Mucosa of stomach (tissue), 1 donor: ENCODE results near the gene BCAT1.
"Not testable (repeated sequence)": the region's sequence is repeated elsewhere in the genome, so short reads cannot be mapped to it uniquely, and the experiment has no call there.

Source experiments
- H3K27me3 ChIP-seq: one replicate; pipeline ENCODE4 v1.7.0; 2013; ENCODE audit warnings: mild to moderate bottlenecking, low read length; ENCODE audit not compliant: control insufficient read depth, insufficient read depth
- H3K36me3 ChIP-seq: one replicate; pipeline ENCODE4 v1.7.0; 2013; ENCODE audit warnings: low read length; ENCODE audit not compliant: control insufficient read depth, insufficient read depth
- H3K4me1 ChIP-seq: one replicate; pipeline ENCODE4 v1.7.0; 2013; ENCODE audit warnings: mild to moderate bottlenecking, low read length; ENCODE audit not compliant: control insufficient read depth, insufficient read depth
- H3K4me3 ChIP-seq: one replicate; pipeline ENCODE4 v1.7.0; 2013; ENCODE audit warnings: low read length
- H3K9ac ChIP-seq: one replicate; pipeline ENCODE4 v1.7.0; 2013; ENCODE audit warnings: mild to moderate bottlenecking, low read length, moderate library complexity
- H3K9me3 ChIP-seq: one replicate; pipeline ENCODE4 v1.7.0; 2013; ENCODE audit warnings: mild to moderate bottlenecking, low read length, moderate library complexity; ENCODE audit not compliant: control insufficient read depth
- donor health status: Pancreatic carcinoma.

Gene BCAT1

DNA sequence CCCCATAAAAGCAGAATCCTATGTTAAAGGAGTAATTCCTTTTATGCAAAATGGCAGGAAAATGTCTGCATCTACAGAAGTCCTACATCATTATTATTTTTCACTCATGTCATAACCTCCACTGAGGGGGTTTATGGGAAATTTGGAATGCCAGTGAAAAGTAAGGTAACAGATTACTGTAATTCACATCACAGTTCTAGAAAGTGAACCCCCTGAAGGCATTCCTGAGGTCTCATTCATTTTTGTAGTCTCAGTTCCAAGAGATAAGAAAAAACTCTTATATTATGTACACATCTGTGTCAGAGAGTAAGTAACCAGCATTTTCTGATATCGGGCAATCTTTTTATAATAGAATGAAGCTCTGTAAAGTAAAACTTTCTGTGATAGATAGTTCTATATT lies 28.8 kb upstream of the BCAT1 start:
- Histone ChIP-seq H3K27me3 (no peaks in the 10 kb centered on the region), H3K36me3 (no peaks in the 10 kb centered on the region), H3K9ac (no peak overlapping the region), H3K4me3 (no peak overlapping the region), H3K9me3 (no peaks in the 10 kb centered on the region), H3K4me1 (no peaks in the 10 kb centered on the region)

DNA sequence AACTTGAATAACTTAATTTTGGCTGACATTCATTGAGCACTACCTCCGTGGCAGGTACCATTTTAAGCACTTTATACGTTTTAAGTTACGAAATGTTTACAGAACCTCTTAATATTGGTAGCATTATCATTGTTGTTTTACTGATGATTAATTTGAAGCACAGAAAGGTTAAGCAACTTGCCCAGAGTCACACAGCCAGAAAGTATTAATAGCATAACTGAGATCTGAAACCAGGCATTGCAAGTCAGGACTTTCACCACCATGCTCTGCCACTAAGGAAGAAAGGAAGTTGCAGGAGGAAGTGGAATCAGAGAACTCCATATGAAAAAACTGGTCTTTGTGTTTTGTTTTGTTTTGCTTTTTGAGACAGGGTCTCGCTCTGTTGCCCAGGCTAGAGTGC lies 28.2 kb upstream of the BCAT1 start:
- H3K36me3 ChIP-seq, result no peaks in the 10 kb centered on the region
- no peak overlapping the region for H3K4me3 ChIP-seq
- H3K27me3 ChIP-seq, result no peaks in the 10 kb centered on the region
- no peak overlapping the region for H3K9ac ChIP-seq
- H3K4me1 ChIP-seq, result no peaks in the 10 kb centered on the region
- no peaks in the 10 kb centered on the region for H3K9me3 ChIP-seq

DNA sequence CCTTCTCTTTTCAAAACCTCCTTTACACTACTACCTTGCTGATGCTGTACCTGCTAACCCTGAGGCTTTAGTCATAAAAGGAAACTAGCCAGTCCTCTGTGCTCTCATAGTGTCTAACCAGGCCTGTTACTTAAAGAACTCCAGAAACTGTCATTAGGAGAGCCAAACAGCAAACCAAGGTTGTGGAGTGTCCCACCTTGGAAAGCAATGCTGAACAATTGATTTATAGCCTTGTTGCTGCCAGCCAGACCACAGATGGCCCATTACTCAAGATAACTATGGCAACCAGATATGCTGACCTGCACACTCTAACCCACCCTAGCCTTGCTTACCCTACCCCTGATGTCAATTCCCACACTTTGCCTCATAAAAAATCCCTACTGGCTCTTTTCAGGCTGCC lies 26.5 kb upstream of the BCAT1 start:
- no peaks in the 10 kb centered on the region for H3K36me3 ChIP-seq
- no peaks in the 10 kb centered on the region for H3K4me1 ChIP-seq
- no peaks in the 10 kb centered on the region for H3K27me3 ChIP-seq
- H3K4me3 ChIP-seq, result no peak overlapping the region
- no peaks in the 10 kb centered on the region for H3K9me3 ChIP-seq
- H3K9ac ChIP-seq, result no peak overlapping the region

- Histone ChIP-seq H3K9ac (no peak overlapping the region), H3K36me3 (no peaks in the 10 kb centered on the region), H3K27me3 (no peaks in the 10 kb centered on the region), H3K4me1 (no peaks in the 10 kb centered on the region), H3K9me3 (no peaks in the 10 kb centered on the region), H3K4me3 (no peak overlapping the region)
Measured at GRCh38 chr12:24974216-24974615, 25.3 kb upstream of the BCAT1 start.

- Histone ChIP-seq H3K27me3 (no peaks in the 10 kb centered on the region), H3K9me3 (no peaks in the 10 kb centered on the region), H3K4me3 (no peak overlapping the region), H3K9ac (no peak overlapping the region), H3K4me1 (no peaks in the 10 kb centered on the region), H3K36me3 (no peaks in the 10 kb centered on the region)
Measured at GRCh38 chr12:24972078-24972477, 23.2 kb upstream of the BCAT1 start.

GRCh38 chr12:24970177-24970576 lies 21.3 kb upstream of the BCAT1 start:
- Histone ChIP-seq H3K9me3 (no peaks in the 10 kb centered on the region), H3K9ac (no peak overlapping the region), H3K4me3 (no peak overlapping the region), H3K27me3 (no peaks in the 10 kb centered on the region), H3K4me1 (no peaks in the 10 kb centered on the region), H3K36me3 (no peaks in the 10 kb centered on the region)

DNA sequence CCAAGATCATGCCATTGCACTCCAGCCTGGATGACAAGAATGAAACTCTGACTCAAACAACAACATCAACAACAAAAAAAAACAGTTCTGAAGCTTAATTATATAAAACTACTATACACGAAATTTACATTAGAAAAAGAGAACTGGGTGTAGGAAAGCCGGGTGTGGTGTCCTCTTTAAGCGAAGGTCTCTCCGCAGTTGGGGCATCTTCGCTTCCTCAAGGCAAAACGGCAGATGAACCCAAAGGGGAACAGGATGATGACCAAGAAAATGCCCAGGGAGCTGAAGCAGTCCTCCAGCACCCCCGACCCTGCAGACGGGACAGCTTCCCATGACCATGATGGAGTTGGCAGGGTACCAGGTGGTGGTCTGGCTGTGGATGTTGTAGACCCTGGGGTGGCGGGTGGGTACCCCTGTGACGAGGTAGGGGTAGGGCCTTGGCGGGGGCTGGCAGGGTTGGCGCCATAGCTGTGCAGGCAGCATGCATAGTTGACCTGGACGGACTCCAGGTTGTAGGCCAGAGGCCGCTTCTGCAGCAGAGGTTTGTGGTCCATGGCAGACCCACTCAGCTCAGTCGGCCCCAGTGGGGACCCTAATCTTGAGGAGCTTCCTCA lies 18.2 kb upstream of the BCAT1 start:
- Histone ChIP-seq H3K9ac (no peak overlapping the region), H3K27me3 (no peaks in the 10 kb centered on the region), H3K4me1 (no peaks in the 10 kb centered on the region), H3K4me3 (no peak overlapping the region), H3K36me3 (no peaks in the 10 kb centered on the region), H3K9me3 (no peaks in the 10 kb centered on the region)

- H3K9ac ChIP-seq, result no peak overlapping the region
- H3K9me3 ChIP-seq, result no peaks in the 10 kb centered on the region
- H3K27me3 ChIP-seq, result no peaks in the 10 kb centered on the region
- H3K36me3 ChIP-seq, result no peaks in the 10 kb centered on the region
- H3K4me3 ChIP-seq, result no peak overlapping the region
- no peaks in the 10 kb centered on the region for H3K4me1 ChIP-seq
Measured at GRCh38 chr12:24964342-24964741, 15.4 kb upstream of the BCAT1 start.

GRCh38 chr12:24960222-24960855 lies 11.4 kb upstream of the BCAT1 start:
- no peaks in the 10 kb centered on the region for H3K9me3 ChIP-seq
- H3K4me1 ChIP-seq, result no peaks in the 10 kb centered on the region
- H3K9ac ChIP-seq, result no peak overlapping the region
- H3K27me3 ChIP-seq, result no peaks in the 10 kb centered on the region
- no peak overlapping the region for H3K4me3 ChIP-seq
- H3K36me3 ChIP-seq, result no peaks in the 10 kb centered on the region

- H3K4me1 ChIP-seq, H3K9ac ChIP-seq, H3K27me3 ChIP-seq, H3K4me3 ChIP-seq, H3K36me3 ChIP-seq, H3K9me3 ChIP-seq: not testable (repeated sequence)
Measured at GRCh38 chr12:24956351-24956750, 7.5 kb upstream of the BCAT1 start.

GRCh38 chr12:24955853-24956252 lies 7.0 kb upstream of the BCAT1 start:
- H3K4me3 ChIP-seq, result no peak overlapping the region
- H3K4me1 ChIP-seq, result no peaks in the 10 kb centered on the region
- no peaks in the 10 kb centered on the region for H3K27me3 ChIP-seq
- H3K9ac ChIP-seq, result no peak overlapping the region
- H3K36me3 ChIP-seq, result no peaks in the 10 kb centered on the region
- no peaks in the 10 kb centered on the region for H3K9me3 ChIP-seq

DNA sequence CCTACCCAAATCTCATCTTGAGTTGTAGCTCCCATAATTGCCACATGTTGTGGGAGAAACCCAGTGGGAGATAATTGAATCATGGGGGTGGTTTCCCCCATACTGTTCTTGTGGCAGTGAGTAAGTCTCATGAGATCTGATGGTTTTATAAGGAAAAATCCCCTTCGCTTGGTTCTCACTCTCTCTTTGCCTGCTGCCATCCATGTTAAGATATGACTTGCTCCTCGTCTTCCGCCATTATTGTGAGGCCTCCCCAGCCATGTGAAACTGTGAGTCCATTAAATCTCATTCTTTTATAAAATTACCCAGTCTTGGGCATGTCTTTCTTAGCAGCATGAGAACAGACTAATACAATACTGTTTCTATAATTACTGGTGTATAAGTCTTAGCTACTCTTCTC lies 6.5 kb upstream of the BCAT1 start:
- Histone ChIP-seq H3K36me3 (no peaks in the 10 kb centered on the region), H3K9me3 (no peaks in the 10 kb centered on the region), H3K9ac (no peak overlapping the region), H3K4me1 (no peaks in the 10 kb centered on the region), H3K27me3 (no peaks in the 10 kb centered on the region), H3K4me3 (no peak overlapping the region)

DNA sequence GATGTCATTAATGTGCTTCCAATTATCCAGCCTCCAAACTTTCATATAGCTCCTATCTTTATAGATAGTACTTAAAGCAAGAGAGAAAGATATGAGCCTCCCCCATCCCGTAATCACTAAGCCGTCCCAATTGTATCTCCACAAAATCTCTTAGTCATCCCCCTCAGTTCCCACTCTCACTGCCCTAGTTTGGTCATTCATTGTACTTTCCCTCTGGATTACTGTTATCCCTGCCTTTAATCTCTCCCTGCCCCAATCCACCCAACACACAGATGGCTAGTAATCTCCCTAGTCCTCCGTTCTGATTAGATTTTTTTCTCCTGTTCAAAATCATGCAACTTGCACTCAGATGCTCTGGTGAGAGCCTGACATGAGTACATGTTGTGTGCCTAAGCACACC lies 5.4 kb upstream of the BCAT1 start:
- H3K9me3 ChIP-seq, result no peaks in the 10 kb centered on the region
- H3K9ac ChIP-seq, result no peak overlapping the region
- H3K4me1 ChIP-seq, result no peaks in the 10 kb centered on the region
- H3K36me3 ChIP-seq, result no peaks in the 10 kb centered on the region
- H3K4me3 ChIP-seq, result no peak overlapping the region
- peaks cover 5% of the 10 kb centered on the region for H3K27me3 ChIP-seq
